ENCODE measurements around the gene GEMIN5. TPM values are rescaled to one million over a fixed set of nuclear protein-coding genes. Genes with fewer than 3 reads are reported as not detected.

Gene GEMIN5
- total and polyA plus RNA-seq, 2 of the 8 experiments (the other 6 are each of a cell fraction or from before 2014, with no cell fraction given), result 12.8 to 47.0 TPM

- FAIRE-seq (no peak), DNase-seq (ENCODE audit: low read depth in 1 of 2, low spot score in 2 of 2) (no peak)
- no peak overlapping the region for H3K18ac ChIP-seq (ENCODE audit: extremely low read depth, low read length)
- no peak overlapping the region for H3K4me2 ChIP-seq (ENCODE audit: insufficient read depth in 1 of 2, low read depth in 2 of 2, low read length in 2 of 2)
- CTCF ChIA-PET (ENCODE audit: partially characterized antibody), result interaction anchor here (1.9 to 18.4 kb wide), 5 partner anchors 10 to 61 kb away, joined by 5 to 471 read pairs (median 7); no protein-coding TSS in a partner anchor
- no peaks in the 10 kb centered on the region for H3K27me3 ChIP-seq (replicated peaks in 1 of 4; ENCODE audit: control insufficient read depth in 3 of 4, extremely low read depth in 1 of 4, insufficient read depth in 3 of 4, low read length in 3 of 4)
- no peak for TF ChIP-seq EGR1 (IDR thresholded peaks at IDR 0.05; ENCODE audit: borderline replicate concordance, low read depth, low read length)
- no peak for TF ChIP-seq CBX5 (IDR thresholded peaks at IDR 0.05; ENCODE audit: low read depth, low read length)
- no peak for TF ChIP-seq CHD1 (IDR thresholded peaks at IDR 0.05; ENCODE audit: low read depth, low read length)
- no peak for TF ChIP-seq USF2 (IDR thresholded peaks at IDR 0.05; ENCODE audit: low read length)
- no peak overlapping the region for H2AFZ ChIP-seq (ENCODE audit: low read length)
- H2AK5ac ChIP-seq (ENCODE audit: low read depth, low read length), result no peak overlapping the region
- H3K9ac ChIP-seq (replicated peaks in 1 of 4; ENCODE audit: extremely low read depth in 1 of 4, low read depth in 3 of 4, low read length in 3 of 4), result no peak overlapping the region
- no peaks in the 10 kb centered on the region for H3K4me1 ChIP-seq (replicated peaks in 1 of 4; ENCODE audit: control insufficient read depth in 3 of 4, insufficient read depth in 4 of 4, low read length in 3 of 4)
- POLR2A ChIA-PET (ENCODE audit: partially characterized antibody), result interaction anchor here (1.3 kb wide), 1 partner anchor 16 kb away, joined by 5 read pairs; no protein-coding TSS in a partner anchor
- H2BK20ac ChIP-seq (ENCODE audit: low read length), result no peak overlapping the region
- H2BK5ac ChIP-seq (ENCODE audit: low read depth, low read length), result no peak overlapping the region
- peaks cover 2 to 8% (median 3%) of the 10 kb centered on the region in 4 experiments; a peak in 4 of 8 replicates for H3K36me3 ChIP-seq (ENCODE audit: control insufficient read depth in 2 of 4, insufficient read depth in 4 of 4, low read length in 3 of 4)
- 98% methylated on average over 3 of the region's 3 CpGs; no CpG with 5 or more reads in 1 of the 2 experiments for WGBS, 2 experiments (ENCODE audit: extremely low coverage in 1 of 2, insufficient coverage in 1 of 2, insufficient read length in 1 of 2, insufficient replicate concordance in 2 of 2, low coverage in 1 of 2, low lambda C conversion rate in 2 of 2, missing lambda C conversion rate in 1 of 2)
- H3K56ac ChIP-seq (replicated peaks; ENCODE audit: insufficient read length, low read depth, low read length), result no peak overlapping the region
- H3K23me2 ChIP-seq (ENCODE audit: low read depth, low read length), result no peaks in the 10 kb centered on the region
- no peak overlapping the region for H2BK120ac ChIP-seq (replicated peaks; ENCODE audit: low read depth, low read length)
- no peak overlapping the region for H3K4ac ChIP-seq (replicated peaks; ENCODE audit: insufficient read length, low read depth, low read length)
- H3K79me1 ChIP-seq (ENCODE audit: low read depth, low read length), result no peaks in the 10 kb centered on the region
- H3K27ac ChIP-seq (ENCODE audit: low read depth, low read length), result no peak overlapping the region
- no peaks in the 10 kb centered on the region for H3K9me3 ChIP-seq (ENCODE audit: insufficient read depth in 2 of 2, low read depth in 1 of 2, low read length in 1 of 2)
- no peak overlapping the region for H3K4me3 ChIP-seq (ENCODE audit: extremely low read depth in 1 of 4, insufficient read depth in 2 of 4, low read depth in 3 of 4, low read length in 4 of 4)
- no peak overlapping the region for H4K5ac ChIP-seq (ENCODE audit: insufficient read length, low read depth, low read length)
- no peak overlapping the region for H3K14ac ChIP-seq (ENCODE audit: insufficient read length)
- no peaks in the 10 kb centered on the region for H4K20me1 ChIP-seq (replicated peaks in 1 of 2; ENCODE audit: control insufficient read depth in 1 of 2, insufficient read depth in 2 of 2, low read length in 2 of 2)
- no peak overlapping the region for H2BK15ac ChIP-seq (ENCODE audit: low read length)
- no peak overlapping the region for H4K91ac ChIP-seq (replicated peaks; ENCODE audit: insufficient read length, low read length)
- H3K23ac ChIP-seq (ENCODE audit: insufficient read length), result no peak overlapping the region
- H3K79me2 ChIP-seq (ENCODE audit: control insufficient read depth in 1 of 2, insufficient read depth in 2 of 2, low read length in 2 of 2), result no peaks in the 10 kb centered on the region
- H2BK12ac ChIP-seq (ENCODE audit: low read depth, low read length), result no peak overlapping the region
- no peak overlapping the region for H4K8ac ChIP-seq (ENCODE audit: extremely low read depth, insufficient read depth, low read length)
These were observed 28.9 kb upstream of the GEMIN5 start for GRCh38 chr5:154966874-154967273.

Data from H1 (cell line).